ENCODE measurements around the gene IGDCC3.

Gene IGDCC3

DNA sequence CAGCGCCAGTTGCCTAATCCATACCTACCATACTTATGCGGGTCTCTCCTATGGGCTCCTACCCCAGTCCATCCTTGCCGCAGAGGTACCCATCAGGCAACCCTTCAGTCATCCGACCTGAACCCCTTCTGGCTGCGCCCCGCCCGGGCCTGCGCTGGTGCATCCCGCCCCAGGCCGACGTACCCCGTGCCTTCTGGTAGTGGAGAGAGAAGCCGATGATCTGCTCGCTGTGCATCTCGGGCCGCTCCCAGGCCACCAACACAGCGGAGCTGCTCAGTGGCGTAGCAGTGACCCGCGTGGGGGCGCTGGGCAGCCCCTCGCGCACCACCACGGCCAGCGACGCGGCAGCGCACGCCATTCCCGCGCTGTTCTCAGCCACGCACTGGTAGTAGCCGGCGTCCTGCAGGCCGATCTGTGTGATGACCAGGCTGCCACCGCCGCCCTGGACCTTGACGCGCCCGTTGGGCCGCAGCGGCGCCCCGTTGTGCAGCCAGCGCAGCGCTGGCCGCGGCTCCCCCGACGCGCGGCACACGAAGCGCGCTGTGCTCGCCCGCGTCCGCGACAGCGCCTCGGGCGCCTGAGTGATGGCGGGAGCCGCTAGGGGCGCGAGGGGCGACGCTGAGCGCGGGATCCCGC lies 17.9 kb upstream of the IGDCC3 start:
- CTCF ChIA-PET = interaction anchor here (0.7 kb wide), 1 partner anchor 12 kb away, joined by 3 read pairs; no protein-coding TSS in a partner anchor
- no peak overlapping the region for H3K27ac ChIP-seq
- TF ChIP-seq, protein P1, sequence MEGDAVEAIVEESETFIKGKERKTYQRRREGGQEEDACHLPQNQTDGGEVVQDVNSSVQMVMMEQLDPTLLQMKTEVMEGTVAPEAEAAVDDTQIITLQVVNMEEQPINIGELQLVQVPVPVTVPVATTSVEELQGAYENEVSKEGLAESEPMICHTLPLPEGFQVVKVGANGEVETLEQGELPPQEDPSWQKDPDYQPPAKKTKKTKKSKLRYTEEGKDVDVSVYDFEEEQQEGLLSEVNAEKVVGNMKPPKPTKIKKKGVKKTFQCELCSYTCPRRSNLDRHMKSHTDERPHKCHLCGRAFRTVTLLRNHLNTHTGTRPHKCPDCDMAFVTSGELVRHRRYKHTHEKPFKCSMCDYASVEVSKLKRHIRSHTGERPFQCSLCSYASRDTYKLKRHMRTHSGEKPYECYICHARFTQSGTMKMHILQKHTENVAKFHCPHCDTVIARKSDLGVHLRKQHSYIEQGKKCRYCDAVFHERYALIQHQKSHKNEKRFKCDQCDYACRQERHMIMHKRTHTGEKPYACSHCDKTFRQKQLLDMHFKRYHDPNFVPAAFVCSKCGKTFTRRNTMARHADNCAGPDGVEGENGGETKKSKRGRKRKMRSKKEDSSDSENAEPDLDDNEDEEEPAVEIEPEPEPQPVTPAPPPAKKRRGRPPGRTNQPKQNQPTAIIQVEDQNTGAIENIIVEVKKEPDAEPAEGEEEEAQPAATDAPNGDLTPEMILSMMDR (conservative IDR thresholded peaks at IDR 0.05; ENCODE audit: low read depth) = no peak
- no peak for DNase-seq (ENCODE audit: low spot score)
- POLR2A ChIA-PET (ENCODE audit: low non-redundant PET) = no interaction called here

DNA sequence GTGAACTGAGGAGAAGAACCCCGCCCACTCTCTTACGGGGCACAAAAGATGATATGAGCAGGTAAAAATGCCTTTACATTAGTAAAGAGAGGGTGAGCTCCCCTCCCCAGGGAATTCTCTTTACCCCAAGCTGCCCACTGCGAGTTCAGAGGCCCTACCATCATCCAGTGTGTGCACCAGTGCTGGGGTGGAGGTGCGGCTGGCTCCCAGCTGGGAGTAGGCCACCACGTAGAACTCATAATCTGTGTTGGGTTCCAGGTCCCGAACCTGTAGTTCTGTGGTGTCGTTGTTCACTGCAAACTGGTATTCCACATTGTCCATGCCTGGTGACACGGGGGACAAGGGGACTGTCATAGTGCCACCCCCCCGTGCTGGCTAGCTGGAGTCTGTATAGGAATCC lies 17.1 kb upstream of the IGDCC3 start:
- H3K27ac ChIP-seq = no peak overlapping the region
- no peak for DNase-seq (ENCODE audit: low spot score)
- TF ChIP-seq, protein P1 (conservative IDR thresholded peaks at IDR 0.05; ENCODE audit: low read depth) = no peak
- POLR2A ChIA-PET (ENCODE audit: low non-redundant PET) = no interaction called here
- CTCF ChIA-PET = interaction anchor here (1.3 to 1.7 kb wide), 2 partner anchors 10 to 76 kb away, joined by 5 to 6 read pairs; no protein-coding TSS in a partner anchor

DNA sequence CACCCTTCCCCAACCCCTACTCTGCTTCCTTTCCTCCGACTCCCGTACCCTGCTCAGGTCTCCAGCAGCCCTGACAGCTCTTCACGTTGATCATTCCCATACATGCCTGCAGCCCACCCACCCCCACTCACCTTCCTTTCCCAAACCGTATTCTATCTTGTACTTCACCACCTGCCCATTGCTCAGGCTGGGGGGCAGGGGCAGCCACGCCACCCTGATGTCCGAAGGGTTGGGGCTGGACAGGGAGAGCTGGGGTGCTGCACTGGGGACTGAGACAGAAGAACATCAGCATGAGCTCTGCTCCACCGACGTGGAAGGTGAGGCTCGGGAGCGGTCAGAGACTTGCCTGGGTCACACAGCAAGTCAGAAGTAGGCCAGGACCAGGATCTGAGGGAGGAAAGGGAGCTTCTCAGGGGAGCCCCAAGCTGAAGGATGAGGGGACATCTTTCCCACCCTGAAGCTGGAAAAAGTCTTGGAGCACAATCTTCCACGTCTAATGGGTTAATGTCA lies 16.5 kb upstream of the IGDCC3 start:
- TF ChIP-seq, protein P1 (conservative IDR thresholded peaks at IDR 0.05; ENCODE audit: low read depth) = no peak
- CTCF ChIA-PET = interaction anchor here (0.6 to 1.7 kb wide), 3 partner anchors 9 to 857 kb away, joined by 3 to 6 read pairs (median 5); no protein-coding TSS in a partner anchor
- DNase-seq (ENCODE audit: low spot score) = no peak
- POLR2A ChIA-PET (ENCODE audit: low non-redundant PET) = no interaction called here
- no peak overlapping the region for H3K27ac ChIP-seq

DNA sequence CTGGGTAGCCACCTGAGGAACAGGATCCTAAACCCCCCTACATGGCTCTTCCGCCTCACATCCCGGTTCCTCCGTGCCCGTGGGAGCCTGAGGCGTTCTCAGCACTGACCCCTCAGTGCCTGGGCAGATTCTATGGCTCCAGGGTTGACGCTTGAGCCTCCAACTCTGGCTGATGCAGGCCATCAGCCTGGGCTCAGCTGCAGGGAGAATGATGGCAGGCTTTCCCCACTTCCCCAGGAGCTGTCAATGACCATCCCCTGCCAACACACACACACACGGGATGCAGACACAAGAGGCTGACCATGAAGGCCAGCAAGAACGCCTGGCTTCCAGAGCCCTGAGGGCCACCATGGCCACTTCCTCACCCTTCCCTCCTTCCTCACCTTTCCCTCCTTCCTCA lies 15.8 kb upstream of the IGDCC3 start:
- no peak overlapping the region for H3K27ac ChIP-seq
- ChIA-PET CTCF (interaction anchor here (0.6 to 1.7 kb wide), 4 partner anchors 8 to 490 kb away, joined by 3 to 6 read pairs (median 4); no protein-coding TSS in a partner anchor), POLR2A (ENCODE audit: low non-redundant PET) (no interaction called here)
- no peak for DNase-seq (ENCODE audit: low spot score)
- TF ChIP-seq, protein P1 (conservative IDR thresholded peaks at IDR 0.05; ENCODE audit: low read depth) = no peak

DNA sequence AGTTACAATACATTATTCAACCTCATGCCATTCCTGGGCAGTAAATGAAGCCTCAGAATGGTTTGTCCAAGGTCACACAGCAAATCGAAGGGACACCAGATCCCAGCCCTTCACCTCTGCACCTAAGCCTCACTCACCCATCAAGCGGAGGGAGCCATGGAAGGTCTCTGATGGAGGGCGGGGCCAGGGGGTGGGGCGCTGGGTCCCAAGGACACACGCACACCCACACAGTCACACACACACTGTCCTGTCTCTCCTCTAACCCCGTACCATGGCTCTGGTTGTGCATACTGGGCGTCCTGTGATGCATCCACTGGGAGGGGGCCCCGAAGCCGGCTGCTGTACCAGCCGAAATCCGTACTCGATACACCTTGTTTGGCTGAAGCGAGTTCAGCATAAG lies 15.3 kb upstream of the IGDCC3 start:
- POLR2A ChIA-PET (ENCODE audit: low non-redundant PET) = no interaction called here
- CTCF ChIA-PET = interaction anchor here (0.6 to 1.7 kb wide), 2 partner anchors 8 to 96 kb away, joined by 3 to 5 read pairs; no protein-coding TSS in a partner anchor
- no peak for DNase-seq (ENCODE audit: low spot score)
- no peak overlapping the region for H3K27ac ChIP-seq
- TF ChIP-seq, protein P1 (conservative IDR thresholded peaks at IDR 0.05; ENCODE audit: low read depth) = no peak

DNA sequence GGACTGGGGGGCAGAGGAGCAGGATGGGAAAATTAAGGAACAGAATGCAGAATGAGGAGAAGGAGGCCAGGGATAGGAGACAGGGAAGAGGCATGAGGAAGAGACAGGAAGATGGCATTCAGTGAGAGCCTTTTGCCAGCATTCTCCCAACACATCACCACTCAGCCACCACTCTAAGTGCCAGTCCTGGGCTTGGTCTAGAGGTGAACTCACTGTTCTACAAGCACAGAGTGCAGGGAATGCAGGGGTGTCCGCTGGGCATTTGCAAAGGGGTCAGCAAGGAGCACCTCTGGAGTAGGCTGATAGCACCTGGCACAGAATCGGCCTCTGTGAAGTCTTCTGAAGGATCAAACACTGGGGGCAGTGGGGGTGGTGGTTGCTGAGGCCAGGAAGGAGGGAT lies 14.6 kb upstream of the IGDCC3 start:
- CTCF ChIA-PET = no interaction called here
- TF ChIP-seq, protein P1 (conservative IDR thresholded peaks at IDR 0.05; ENCODE audit: low read depth) = no peak
- no peak for DNase-seq (ENCODE audit: low spot score)
- POLR2A ChIA-PET (ENCODE audit: low non-redundant PET) = no interaction called here
- H3K27ac ChIP-seq = no peak overlapping the region

All from RWPE1 (cell line).